RWPE2 (cell line): ENCODE measurements around the gene DIAPH2.

Experiments
- ATAC-seq: fragments of 200-7000 bp; cut with Tn5 transposase; 3 replicates; pipeline ENCODE4 v1.9.1; 2021; ENCODE audit warnings: low read depth
- DNase-seq: peaks from one replicate; pipeline ENCODE4 v3.0.0-alpha.2; 2020; ENCODE audit warnings: low spot score
- H3K27ac ChIP-seq: fragments of 450-650 bp; 2 replicates; pipeline ENCODE4 v1.5.1; 2017; ENCODE audit warnings: mild to moderate bottlenecking; ENCODE audit not compliant: poor library complexity, severe bottlenecking
- H3K27me3 ChIP-seq: fragments of 250-450 bp; sonication (Bioruptor Pico); 2 replicates; pipeline ENCODE4 v1.5.1; 2021; ENCODE audit warnings: mild to moderate bottlenecking, moderate library complexity; ENCODE audit not compliant: insufficient read depth, poor library complexity, severe bottlenecking
- H3K36me3 ChIP-seq: fragments of 250-450 bp; sonication (Bioruptor Pico); 2 replicates; pipeline ENCODE4 v1.5.1; 2020; ENCODE audit warnings: low read depth, mild to moderate bottlenecking, moderate library complexity
- H3K4me1 ChIP-seq: fragments of 250-450 bp; sonication (Bioruptor Pico); 2 replicates; pipeline ENCODE4 v1.5.1; 2021; ENCODE audit warnings: mild to moderate bottlenecking, moderate library complexity; ENCODE audit not compliant: insufficient read depth, poor library complexity, severe bottlenecking
- H3K4me3 ChIP-seq: fragments of 250-450 bp; sonication (Bioruptor Pico); 2 replicates; pipeline ENCODE4 v1.5.1; 2021; ENCODE audit warnings: mild to moderate bottlenecking, moderate library complexity; ENCODE audit not compliant: severe bottlenecking
- H3K9me3 ChIP-seq: fragments of 250-450 bp; sonication (Bioruptor Pico); 2 replicates; pipeline ENCODE4 v1.5.1; 2021; ENCODE audit warnings: mild to moderate bottlenecking, moderate library complexity; ENCODE audit not compliant: severe bottlenecking
- CTCF ChIP-seq: fragments of 450-650 bp; IDR thresholded peaks from one replicate; pipeline ENCODE4 v1.5.1; 2017; ENCODE audit warnings: mild to moderate bottlenecking, moderate library complexity; ENCODE audit not compliant: poor library complexity, severe bottlenecking

Gene DIAPH2

DNA sequence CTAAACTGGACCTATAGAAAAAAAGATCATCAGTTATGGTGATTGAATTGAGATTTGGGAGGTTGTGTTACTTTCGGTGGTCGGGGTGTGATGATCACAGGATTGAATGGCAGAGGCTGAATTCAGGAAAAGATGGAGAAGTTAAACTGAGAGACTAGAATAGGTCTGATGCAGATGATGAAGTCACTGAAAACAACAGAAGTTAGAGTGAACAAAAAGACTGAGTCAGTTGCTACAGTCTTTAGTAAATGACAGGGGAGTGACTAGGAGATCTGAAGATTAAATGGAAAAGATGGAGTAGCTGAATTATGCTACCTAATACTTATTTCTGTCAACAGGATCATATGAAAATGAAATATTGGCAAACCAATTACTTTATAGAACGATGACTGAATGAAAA lies 362.2 kb downstream of the DIAPH2 start:
- TF ChIP-seq CTCF: no peak
- Histone ChIP-seq H3K4me3 (no peak overlapping the region), H3K27ac (no peak overlapping the region), H3K27me3 (no peaks in the 10 kb centered on the region), H3K4me1 (no peaks in the 10 kb centered on the region), H3K9me3 (no peaks in the 10 kb centered on the region), H3K36me3 (no peaks in the 10 kb centered on the region)
- no peak for DNase-seq
- ATAC-seq: no peak

GRCh38 chrX:97050392-97050791 lies 365.8 kb downstream of the DIAPH2 start:
- ATAC-seq: no peak
- Histone ChIP-seq H3K27ac (no peak overlapping the region), H3K36me3 (no peaks in the 10 kb centered on the region), H3K9me3 (no peaks in the 10 kb centered on the region), H3K4me3 (no peak overlapping the region), H3K27me3 (no peaks in the 10 kb centered on the region), H3K4me1 (no peaks in the 10 kb centered on the region)
- TF ChIP-seq CTCF: no peak
- no peak for DNase-seq

- no peak overlapping the region for H3K4me3 ChIP-seq
- H3K4me1 ChIP-seq: no peaks in the 10 kb centered on the region
- no peak overlapping the region for H3K27ac ChIP-seq
- no peaks in the 10 kb centered on the region for H3K9me3 ChIP-seq
- ATAC-seq (no peak), DNase-seq (no peak)
- H3K27me3 ChIP-seq: no peaks in the 10 kb centered on the region
- no peaks in the 10 kb centered on the region for H3K36me3 ChIP-seq
- TF ChIP-seq CTCF: no peak
These were observed 372.8 kb downstream of the DIAPH2 start for GRCh38 chrX:97057349-97057909.

DNA sequence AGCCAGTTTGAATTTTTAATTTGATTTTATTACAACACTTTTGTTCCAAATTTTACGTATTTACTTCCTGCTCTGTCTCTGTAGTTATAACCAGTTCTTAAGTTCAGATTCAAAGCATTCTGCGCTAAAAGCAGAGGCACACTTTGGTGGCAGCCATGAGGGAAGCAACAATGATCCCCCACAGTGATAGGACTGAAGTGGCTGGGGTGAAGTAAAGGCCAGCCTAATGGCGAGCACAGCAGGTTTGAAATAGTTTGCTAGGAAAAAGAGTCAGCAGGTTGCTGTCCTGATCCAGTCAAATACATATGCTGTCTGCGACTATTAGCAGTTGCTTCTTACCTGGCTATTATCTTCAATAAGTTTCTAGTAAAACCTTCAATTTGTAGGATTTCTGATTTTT lies 375.4 kb downstream of the DIAPH2 start:
- no peak for DNase-seq
- H3K9me3 ChIP-seq: no peaks in the 10 kb centered on the region
- no peaks in the 10 kb centered on the region for H3K27me3 ChIP-seq
- no peak overlapping the region for H3K4me3 ChIP-seq
- ATAC-seq: no peak
- no peak for TF ChIP-seq CTCF
- no peaks in the 10 kb centered on the region for H3K4me1 ChIP-seq
- H3K27ac ChIP-seq: no peak overlapping the region
- no peaks in the 10 kb centered on the region for H3K36me3 ChIP-seq

- no peak for TF ChIP-seq CTCF
- Histone ChIP-seq H3K4me1 (no peaks in the 10 kb centered on the region), H3K27ac (no peak overlapping the region), H3K27me3 (no peaks in the 10 kb centered on the region), H3K9me3 (no peaks in the 10 kb centered on the region), H3K36me3 (no peaks in the 10 kb centered on the region), H3K4me3 (no peak overlapping the region)
- DNase-seq (no peak), ATAC-seq (no peak)
These were observed 380.4 kb downstream of the DIAPH2 start for GRCh38 chrX:97065066-97065465.
